HEK293T (cell line): ENCODE measurements around the gene FAM217A.

Source experiments
- ELF4 ChIP-seq: fragments of 450-650 bp; IDR thresholded peaks from 2 replicates; pipeline ENCODE4 v1.6.1; 2017; ENCODE audit warnings: antibody characterized with exemption
- FOXA1 ChIP-seq: fragments of 450-650 bp; IDR thresholded peaks from 2 replicates; pipeline ENCODE4 v1.6.1; 2016; ENCODE audit warnings: mild to moderate bottlenecking
- FOXM1 ChIP-seq: fragments of 450-650 bp; IDR thresholded peaks from 2 replicates; pipeline ENCODE4 v1.6.1; 2017; ENCODE audit warnings: mild to moderate bottlenecking, borderline replicate concordance
- NFRKB ChIP-seq: fragments of 450-650 bp; IDR thresholded peaks from 2 replicates; pipeline ENCODE4 v1.6.1; 2016; ENCODE audit warnings: mild to moderate bottlenecking, moderate library complexity
- SP1 ChIP-seq: fragments of 450-650 bp; IDR thresholded peaks from 2 replicates; pipeline ENCODE4 v1.6.1; 2017
- ZNF384 ChIP-seq: fragments of 450-650 bp; IDR thresholded peaks from 2 replicates; pipeline ENCODE4 v1.6.1; 2016

- TF ChIP-seq ELF4, result peak; percentile 57
- no peak for TF ChIP-seq SP1
- TF ChIP-seq FOXM1, result no peak
- no peak for TF ChIP-seq ZNF384
- TF ChIP-seq NFRKB, result peak; percentile 75
- no peak for TF ChIP-seq FOXA1
Observed at GRCh38 chr6:4021133-4021853, 57.6 kb downstream of the FAM217A start.
